GM18951 (cell line): Measurements from ENCODE around the gene ZGLP1.

Experiments
- POLR2A ChIP-seq: IDR thresholded peaks from 4 replicates; pipeline ENCODE4 v1.6.1; 2011; ENCODE audit warnings: mild to moderate bottlenecking; ENCODE audit not compliant: insufficient read length, insufficient read depth; ENCODE audit errors: extremely low read depth
- in situ Hi-C: fragments of 300-500 bp; cut with MboI; formaldehyde crosslinking; loops from one replicate; pipeline ENCODE4 v1.12.0; 2022; ENCODE audit warnings: low sequenced_read_pairs, mixed read lengths, inconsistent platforms; ENCODE audit not compliant: unreplicated experiment

ZGLP1 gene

DNA sequence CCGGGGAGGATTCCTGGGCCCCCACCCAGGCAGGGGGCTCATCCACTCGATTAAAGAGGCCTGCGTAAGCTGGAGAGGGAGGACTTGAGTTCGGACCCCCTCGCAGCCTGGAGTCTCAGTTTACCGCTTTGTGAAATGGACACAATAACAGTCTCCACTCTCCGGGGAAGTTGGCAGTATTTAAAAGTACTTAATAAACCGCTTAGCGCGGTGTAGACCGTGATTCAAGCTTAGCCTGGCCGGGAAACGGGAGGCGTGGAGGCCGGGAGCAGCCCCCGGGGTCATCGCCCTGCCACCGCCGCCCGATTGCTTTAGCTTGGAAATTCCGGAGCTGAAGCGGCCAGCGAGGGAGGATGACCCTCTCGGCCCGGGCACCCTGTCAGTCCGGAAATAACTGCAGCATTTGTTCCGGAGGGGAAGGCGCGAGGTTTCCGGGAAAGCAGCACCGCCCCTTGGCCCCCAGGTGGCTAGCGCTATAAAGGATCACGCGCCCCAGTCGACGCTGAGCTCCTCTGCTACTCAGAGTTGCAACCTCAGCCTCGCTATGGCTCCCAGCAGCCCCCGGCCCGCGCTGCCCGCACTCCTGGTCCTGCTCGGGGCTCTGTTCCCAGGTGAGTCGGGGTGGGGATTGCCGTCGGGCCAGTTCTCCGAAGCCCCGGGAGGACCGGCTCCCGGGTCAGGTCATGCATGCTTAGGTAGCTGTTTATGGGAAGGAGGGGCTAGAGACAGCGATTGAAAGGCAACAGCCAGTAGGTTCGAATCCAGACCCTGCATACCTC is 38.8 kb downstream of the ZGLP1 start, which contains the start of gene ICAM1:
Gene ICAM1, plus strand, starts transcription at position 505 of the 779 bp plus-strand sequence. Its CDS starts 40 bp downstream, at position 545.
- peak; percentile 99 for TF ChIP-seq POLR2A
- in situ Hi-C loops, result no loop called here

DNA sequence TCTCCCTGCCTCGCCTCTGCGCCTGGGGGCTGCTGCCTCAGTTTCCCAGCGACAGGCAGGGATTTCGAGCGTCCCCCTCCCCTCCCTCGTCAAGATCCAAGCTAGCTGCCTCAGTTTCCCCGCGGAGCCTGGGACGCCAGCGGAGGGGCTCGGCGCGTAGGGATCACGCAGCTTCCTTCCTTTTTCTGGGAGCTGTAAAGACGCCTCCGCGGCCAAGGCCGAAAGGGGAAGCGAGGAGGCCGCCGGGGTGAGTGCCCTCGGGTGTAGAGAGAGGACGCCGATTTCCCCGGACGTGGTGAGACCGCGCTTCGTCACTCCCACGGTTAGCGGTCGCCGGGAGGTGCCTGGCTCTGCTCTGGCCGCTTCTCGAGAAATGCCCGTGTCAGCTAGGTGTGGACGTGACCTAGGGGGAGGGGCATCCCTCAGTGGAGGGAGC is 39.4 kb downstream of the ZGLP1 start:
- no peak for TF ChIP-seq POLR2A
- in situ Hi-C loops, result no loop called here

DNA sequence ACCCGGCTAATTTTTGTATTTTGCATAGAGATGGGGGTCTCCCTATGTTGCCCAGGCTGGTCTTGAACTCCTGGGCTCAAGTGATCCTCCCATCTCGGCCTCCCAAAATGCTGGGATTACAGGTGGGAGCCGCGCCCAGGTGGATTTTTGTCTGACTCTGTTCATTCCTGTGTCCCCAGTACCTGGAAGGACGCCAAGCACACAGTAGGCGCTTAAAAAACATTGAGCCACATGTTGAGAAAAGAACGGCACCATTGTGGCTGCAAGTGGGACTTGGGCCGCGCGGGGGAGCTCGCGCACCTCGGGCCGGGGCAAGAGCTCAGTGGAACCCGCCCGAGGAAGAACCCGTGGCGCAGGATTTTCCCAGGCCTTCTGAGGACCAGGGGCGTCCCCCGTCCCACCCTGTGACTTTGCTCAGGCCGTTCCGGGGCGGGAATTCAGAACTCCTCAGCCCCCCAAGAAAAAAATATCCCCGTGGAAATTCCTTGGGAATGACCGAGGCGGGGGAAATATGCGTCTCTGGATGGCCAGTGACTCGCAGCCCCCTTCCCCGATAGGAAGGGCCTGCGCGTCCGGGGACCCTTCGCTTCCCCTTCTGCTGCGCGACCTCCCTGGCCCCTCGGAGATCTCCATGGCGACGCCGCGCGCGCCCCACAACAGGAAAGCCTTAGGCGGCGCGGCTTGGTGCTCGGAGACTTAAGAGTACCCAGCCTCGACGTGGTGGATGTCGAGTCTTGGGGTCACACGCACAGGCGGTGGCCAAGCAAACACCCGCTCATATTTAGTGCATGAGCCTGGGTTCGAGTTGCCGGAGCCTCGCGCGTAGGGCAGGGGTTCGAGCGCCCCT is 40.1 kb downstream of the ZGLP1 start:
- in situ Hi-C loops, result loop anchor here (5.0 kb wide), 1 partner anchor 113 kb away; the partner anchor contains the start of gene TYK2
- TF ChIP-seq POLR2A, result no peak

DNA sequence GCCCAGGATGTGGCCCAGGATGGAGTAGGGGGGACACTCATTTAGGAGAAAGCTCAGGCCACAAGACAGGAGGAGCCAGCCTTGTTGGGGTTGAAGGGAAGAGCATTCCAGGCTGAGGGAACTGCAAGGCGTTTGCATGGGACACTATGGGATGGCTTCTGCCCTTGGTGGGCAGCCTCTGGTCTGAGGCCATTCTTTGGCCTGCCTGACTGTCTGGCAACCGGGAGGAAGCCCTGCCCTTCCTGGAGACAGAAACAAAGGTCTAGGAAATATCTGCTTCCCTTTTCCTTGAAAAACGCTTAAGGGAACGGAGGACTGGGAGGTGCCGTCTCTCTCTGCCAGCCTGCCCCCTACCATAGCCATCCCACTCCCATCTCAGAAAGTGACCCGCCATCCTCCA is 41.5 kb downstream of the ZGLP1 start:
- in situ Hi-C loops, result loop anchor here (5.0 kb wide), 1 partner anchor 114 kb away; the partner anchor contains the start of gene TYK2
- no peak for TF ChIP-seq POLR2A

DNA sequence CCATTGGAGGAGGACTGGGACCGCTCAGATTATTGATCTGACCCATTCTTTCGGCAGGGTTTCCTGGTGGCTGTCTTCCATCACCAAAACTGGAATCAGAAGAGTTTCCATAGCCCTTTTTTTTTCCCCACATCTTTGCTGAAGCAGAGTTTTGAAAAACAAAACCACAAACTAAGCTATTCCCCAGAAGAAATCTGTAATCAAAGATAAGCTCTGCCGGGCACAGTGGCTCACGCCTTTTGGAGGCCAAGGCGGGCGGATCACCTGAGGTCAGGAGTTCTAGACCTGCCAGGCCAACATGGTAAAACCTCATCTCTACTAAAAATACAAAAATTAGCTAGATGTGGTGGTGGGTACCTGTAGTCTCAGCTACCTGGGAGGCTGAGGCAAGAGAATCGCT is 42.9 kb downstream of the ZGLP1 start:
- in situ Hi-C loops, result loop anchor here (5.0 kb wide), 1 partner anchor 116 kb away; the partner anchor contains the start of gene TYK2
- no peak for TF ChIP-seq POLR2A

DNA sequence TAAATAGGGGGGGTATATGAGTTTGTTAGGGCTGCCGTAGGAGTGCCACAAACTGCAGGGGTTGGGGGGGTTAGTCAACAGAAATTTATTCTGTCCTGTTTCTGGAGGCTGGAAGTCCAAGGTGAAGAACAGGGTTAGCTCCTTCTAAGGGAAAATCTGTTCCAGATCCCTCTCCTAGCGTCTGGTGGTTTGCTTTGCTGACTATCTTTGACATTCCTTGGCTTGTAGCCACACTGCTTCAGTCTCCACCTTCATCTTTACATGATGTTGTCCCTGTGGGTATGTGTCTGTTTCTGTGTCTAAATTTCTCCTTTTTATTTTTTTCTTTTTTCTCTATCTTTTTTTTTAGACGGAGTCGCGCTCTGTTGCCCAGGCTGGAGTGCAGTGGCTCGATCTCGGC is 46.8 kb downstream of the ZGLP1 start:
- TF ChIP-seq POLR2A, result no peak
- in situ Hi-C loops, result no loop called here

DNA sequence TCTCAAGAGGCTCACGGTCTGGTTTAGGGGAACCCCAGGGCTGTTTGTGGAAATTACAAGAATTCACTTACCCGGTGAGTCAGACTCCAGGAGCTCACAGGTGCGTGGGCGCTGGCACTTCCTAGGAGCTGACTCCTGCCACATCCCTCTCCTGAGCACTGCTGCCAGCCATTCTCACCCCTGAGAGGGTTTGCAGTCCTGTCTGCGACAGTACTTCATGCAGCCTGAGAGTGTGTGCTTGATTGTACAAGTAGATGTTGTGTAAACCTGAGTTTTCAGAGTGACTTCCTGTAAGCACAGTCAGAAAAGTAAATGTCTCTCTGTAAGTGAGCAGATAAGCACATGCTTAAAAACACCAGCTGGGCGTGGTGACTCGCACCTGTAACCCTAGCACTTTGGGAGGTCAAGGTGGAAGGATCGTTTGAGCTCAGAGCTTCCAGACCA is 49.5 kb downstream of the ZGLP1 start:
- in situ Hi-C loops, result no loop called here
- no peak for TF ChIP-seq POLR2A

DNA sequence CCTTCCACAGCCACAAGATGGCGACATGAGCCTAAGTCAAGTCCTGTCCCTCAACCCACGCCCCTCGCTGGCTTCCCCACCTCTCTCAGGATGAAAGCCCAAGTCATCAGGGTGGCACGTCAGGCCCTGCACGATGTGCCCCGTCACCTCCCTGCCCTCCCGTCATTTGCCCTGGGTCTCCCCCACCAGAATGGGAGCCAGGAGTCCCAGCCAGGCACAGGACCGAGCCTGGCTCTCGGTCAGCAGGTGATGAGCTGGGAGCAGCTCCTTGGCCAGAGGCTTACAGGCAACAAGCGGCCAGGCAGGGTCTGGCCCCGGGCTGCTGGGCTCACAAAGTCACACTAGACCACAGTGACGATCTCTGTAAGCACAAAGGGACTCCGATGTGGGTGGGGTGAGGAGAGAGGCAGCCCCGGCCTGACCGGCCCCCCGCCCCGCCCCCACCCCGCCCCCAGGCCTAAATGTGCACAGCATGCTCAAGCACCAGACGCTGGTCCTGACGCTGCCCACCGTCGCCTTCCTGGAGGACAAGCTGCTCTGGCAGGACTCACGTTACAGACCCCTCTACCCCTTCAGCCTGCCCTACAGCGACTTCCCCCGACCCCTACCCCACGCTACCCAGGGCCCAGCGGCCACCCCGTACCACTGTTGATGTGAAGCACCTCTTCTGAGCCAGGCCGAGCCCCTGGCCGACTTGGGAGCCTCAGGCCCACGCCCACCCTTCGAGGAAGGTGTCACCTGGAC is 50.3 kb downstream of the ZGLP1 start:
- TF ChIP-seq POLR2A, result no peak
- in situ Hi-C loops, result no loop called here

DNA sequence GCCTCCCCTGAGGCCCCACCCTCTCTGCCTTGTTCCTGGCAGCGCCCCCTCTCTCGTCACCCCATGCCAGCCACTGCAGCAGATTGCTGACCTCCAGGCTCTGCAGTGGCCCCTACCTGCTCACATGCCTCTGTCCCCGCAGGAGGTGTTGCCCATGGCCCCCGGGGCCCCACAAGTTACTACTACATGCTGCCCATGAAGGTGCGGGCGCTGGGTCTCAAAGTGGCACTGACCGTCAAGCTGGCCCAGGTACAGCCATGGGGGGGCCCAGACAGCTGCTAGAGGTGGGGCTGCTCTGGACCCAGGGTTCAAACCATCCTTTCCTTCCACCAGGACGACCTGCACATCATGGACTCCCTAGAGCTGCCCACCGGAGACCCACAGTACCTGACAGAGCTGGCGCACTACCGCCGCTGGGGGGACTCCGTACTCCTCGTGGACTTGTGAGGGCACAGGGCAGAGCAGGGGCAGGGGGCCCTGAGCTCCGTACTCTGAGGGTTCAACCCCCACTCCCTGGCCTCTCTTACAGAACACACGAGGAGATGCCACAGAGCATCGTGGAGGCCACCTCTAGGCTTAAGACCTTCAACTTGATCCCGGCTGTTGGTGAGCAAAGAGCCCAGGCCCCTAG is 51.4 kb downstream of the ZGLP1 start:
- TF ChIP-seq POLR2A, result no peak
- in situ Hi-C loops, result no loop called here

DNA sequence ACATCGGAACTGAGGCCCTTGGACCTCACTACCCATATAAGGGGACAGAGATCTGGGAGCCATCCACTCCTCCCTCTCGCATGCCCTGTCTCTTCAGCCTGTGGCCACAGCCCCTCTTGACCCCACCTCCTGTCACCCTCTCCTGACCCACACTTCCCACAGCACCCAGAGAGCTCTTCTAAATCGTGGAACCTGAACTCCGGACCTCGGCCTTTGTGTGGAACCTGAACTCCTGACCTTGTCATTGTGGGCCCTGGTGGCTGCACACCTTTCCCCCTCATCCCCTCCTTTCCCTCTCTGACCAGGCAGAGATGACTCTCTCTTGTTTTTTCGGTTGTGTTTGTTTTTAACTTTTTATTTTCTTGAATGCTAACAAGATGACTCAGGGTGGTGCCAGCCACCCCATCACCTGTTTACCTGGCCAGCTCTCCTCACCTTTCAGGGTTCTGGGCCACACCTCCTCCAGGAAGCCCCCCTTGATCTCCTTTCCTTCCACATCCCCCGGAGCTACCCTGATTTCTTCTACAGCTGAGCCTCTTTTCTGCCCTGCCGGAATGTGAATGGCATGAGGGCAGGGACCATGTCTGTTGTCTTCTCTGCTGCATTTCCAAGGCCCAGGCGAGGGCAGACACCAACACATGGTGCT is 52.5 kb downstream of the ZGLP1 start:
- in situ Hi-C loops, result no loop called here
- no peak for TF ChIP-seq POLR2A

DNA sequence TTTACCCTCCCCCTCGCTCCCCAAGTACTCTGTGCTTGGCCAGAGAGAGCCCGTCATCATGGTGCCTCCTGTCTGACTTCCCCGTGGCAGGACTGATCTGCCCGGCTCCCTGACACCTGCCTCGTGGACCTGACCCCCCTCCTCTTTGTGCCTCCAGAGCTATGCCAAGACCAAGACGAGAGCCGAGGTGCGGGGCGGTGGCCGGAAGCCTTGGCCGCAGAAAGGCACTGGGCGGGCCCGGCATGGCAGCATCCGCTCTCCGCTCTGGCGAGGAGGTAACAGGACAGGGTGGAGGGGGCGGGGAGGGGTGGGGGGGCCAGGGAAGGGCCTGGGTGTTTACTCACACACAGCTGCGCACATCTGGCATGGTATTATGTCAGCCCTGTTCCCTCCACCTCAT is 53.1 kb downstream of the ZGLP1 start:
- in situ Hi-C loops, result no loop called here
- no peak for TF ChIP-seq POLR2A

DNA sequence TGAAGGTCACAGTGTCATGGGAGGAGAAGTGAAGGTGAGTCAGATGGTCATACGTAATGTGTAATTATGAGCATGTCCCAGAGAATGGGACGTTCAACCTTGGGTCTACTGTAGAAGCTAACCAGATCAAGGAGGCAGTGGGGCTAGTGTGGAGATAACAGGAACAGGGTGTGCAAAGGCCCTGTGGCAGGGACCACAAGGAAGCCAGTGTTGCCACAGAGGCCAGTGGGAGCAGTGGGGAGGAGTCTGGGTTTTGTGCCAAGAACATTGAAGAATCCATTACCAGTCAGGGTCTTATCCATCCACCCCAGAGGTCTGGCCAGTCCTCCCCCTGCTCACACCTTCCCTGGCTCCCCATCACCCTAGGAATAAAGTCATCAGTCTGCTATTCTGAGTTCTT is 54.3 kb downstream of the ZGLP1 start:
- in situ Hi-C loops, result no loop called here

More for the DNA sequence above, 54.3 kb downstream of the ZGLP1 start:
- no peak for TF ChIP-seq POLR2A
